Measurements from ENCODE around the gene MTM1. TPM values are rescaled to one million over a fixed set of nuclear protein-coding genes. Genes with fewer than 3 reads are reported as not detected.

MTM1 gene
- total RNA-seq, 3 donors from 2014 or later: 42.2 to 77.3 (median 56.9) TPM

- Histone ChIP-seq H3K4me3 (no peak overlapping the region), H3K4me1 (ENCODE audit: low read depth) (no peaks in the 10 kb centered on the region), H3K36me3 (ENCODE audit: low read depth) (no peaks in the 10 kb centered on the region), H3K9me3 (no peaks in the 10 kb centered on the region)
- intact Hi-C loops (cut with DNase I, micrococcal nuclease): no loop called here
- TF ChIP-seq, protein P1, sequence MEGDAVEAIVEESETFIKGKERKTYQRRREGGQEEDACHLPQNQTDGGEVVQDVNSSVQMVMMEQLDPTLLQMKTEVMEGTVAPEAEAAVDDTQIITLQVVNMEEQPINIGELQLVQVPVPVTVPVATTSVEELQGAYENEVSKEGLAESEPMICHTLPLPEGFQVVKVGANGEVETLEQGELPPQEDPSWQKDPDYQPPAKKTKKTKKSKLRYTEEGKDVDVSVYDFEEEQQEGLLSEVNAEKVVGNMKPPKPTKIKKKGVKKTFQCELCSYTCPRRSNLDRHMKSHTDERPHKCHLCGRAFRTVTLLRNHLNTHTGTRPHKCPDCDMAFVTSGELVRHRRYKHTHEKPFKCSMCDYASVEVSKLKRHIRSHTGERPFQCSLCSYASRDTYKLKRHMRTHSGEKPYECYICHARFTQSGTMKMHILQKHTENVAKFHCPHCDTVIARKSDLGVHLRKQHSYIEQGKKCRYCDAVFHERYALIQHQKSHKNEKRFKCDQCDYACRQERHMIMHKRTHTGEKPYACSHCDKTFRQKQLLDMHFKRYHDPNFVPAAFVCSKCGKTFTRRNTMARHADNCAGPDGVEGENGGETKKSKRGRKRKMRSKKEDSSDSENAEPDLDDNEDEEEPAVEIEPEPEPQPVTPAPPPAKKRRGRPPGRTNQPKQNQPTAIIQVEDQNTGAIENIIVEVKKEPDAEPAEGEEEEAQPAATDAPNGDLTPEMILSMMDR (IDR thresholded peaks at IDR 0.05): no peak
- no peak for DNase-seq
- ATAC-seq: no peak
Observed at GRCh38 chrX:150551963-150552362, 16.5 kb upstream of the MTM1 start.

- H3K36me3 ChIP-seq (ENCODE audit: low read depth): no peaks in the 10 kb centered on the region
- intact Hi-C loops (cut with DNase I, micrococcal nuclease): no loop called here
- H3K4me1 ChIP-seq (ENCODE audit: low read depth): no peaks in the 10 kb centered on the region
- no peak overlapping the region for H3K4me3 ChIP-seq
- H3K9me3 ChIP-seq: no peaks in the 10 kb centered on the region
- TF ChIP-seq, protein P1 (IDR thresholded peaks at IDR 0.05): no peak
- ATAC-seq: no peak
- DNase-seq: no peak
Observed at GRCh38 chrX:150558424-150558823, 10.0 kb upstream of the MTM1 start.

DNA sequence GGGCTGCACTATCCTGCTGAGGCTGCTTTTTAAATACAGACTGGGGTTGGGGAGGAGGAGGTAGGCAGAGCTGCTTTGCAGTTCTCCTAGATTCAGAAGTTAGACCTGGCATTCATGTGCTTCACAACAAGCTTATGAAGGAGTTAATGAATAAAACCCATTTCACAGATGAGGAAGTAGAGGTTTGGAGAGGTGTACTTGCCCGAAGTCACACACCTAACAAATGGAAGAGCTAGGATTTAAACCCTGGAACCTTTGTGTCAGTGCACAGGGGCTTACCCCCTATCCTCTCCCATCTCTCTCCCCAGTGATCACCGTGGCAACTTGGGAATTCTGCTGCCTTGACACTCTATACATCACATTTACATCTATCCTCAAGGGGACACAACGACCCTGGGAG, 3.6 kb upstream of the MTM1 start:
- no peaks in the 10 kb centered on the region for H3K9me3 ChIP-seq
- intact Hi-C loops (cut with DNase I, micrococcal nuclease): no loop called here
- no peaks in the 10 kb centered on the region for H3K4me1 ChIP-seq (ENCODE audit: low read depth)
- DNase-seq: no peak
- no peak for ATAC-seq
- no peak overlapping the region for H3K4me3 ChIP-seq
- H3K36me3 ChIP-seq (ENCODE audit: low read depth): no peaks in the 10 kb centered on the region
- TF ChIP-seq, protein P1 (IDR thresholded peaks at IDR 0.05): no peak

DNA sequence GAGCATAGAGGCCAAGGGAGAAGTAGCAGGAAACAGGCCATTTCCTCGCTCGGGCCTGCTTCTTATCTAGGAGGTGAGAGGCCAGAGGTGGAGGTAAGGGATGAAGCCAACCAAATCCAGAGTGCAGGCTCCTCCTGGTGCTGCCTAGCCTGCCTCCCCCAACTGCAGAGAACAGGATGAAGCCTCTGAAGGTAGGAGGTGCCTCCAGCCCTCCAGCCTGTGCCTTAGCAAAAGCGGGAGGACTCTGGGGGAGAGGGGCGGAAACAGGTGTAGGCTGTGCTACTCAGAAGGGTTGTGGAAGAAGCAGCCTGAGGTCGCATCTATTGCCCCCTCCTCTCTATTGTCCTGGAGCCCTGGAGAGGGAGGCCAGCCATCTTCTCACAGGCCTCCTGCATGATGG, 2.9 kb upstream of the MTM1 start:
- no peaks in the 10 kb centered on the region for H3K4me1 ChIP-seq (ENCODE audit: low read depth)
- no peak for DNase-seq
- intact Hi-C loops (cut with DNase I, micrococcal nuclease): no loop called here
- no peak overlapping the region for H3K4me3 ChIP-seq
- no peaks in the 10 kb centered on the region for H3K9me3 ChIP-seq
- no peak for ATAC-seq
- no peaks in the 10 kb centered on the region for H3K36me3 ChIP-seq (ENCODE audit: low read depth)
- TF ChIP-seq, protein P1 (IDR thresholded peaks at IDR 0.05): no peak

GRCh38 chrX:150566734-150567182, 1.7 kb upstream of the MTM1 start:
- Histone ChIP-seq H3K36me3 (ENCODE audit: low read depth) (no peaks in the 10 kb centered on the region), H3K4me1 (ENCODE audit: low read depth) (no peaks in the 10 kb centered on the region), H3K9me3 (no peaks in the 10 kb centered on the region), H3K4me3 (no peak overlapping the region)
- TF ChIP-seq, protein P1 (IDR thresholded peaks at IDR 0.05): no peak
- no peak for ATAC-seq
- no peak for DNase-seq
- intact Hi-C loops (cut with DNase I, micrococcal nuclease): no loop called here

All from mucosa of descending colon (tissue), 3 donors.